Measurements from ENCODE around the gene GRM3.

- no peak for TF ChIP-seq CTCF (conservative IDR thresholded peaks at IDR 0.05; ENCODE audit: low read length)
- no peak for TF ChIP-seq EZH2phosphoT487 (IDR thresholded peaks at IDR 0.05; ENCODE audit: borderline replicate concordance, low read depth, low read length)
Observed at GRCh38 chr7:86687831-86688230, 44.1 kb downstream of the GRM3 start.

Data from OCI-LY7 (cell line).